GM21528 (cell line): ENCODE data around the gene XYLT1.

Experiments used
- ATAC-seq: cut with Tn5 transposase; IDR thresholded peaks from one replicate; pipeline ENCODE4 v1.9.1; 2021; ENCODE audit warnings: mild to moderate bottlenecking, moderate library complexity; ENCODE audit not compliant: unreplicated experiment, low FRiP score

The XYLT1 gene

DNA sequence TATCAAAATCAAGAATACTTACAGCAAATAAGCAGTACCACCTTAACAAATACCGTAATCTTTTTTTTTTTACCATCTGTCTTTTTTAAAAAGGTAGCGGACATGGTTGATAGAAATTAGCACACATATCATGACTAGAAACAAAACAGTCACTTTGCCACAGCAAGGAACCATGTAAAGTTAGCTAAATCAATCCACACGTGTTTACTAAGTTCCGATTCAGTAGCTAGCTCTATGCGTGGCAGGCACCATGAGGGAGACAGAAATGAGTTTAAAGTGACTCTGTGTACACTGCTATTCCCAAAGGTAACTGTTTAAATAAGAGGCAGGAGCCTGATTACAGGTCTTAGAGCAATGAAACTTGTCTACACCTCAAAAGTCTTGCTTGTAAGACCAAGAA, 108.6 kb downstream of the XYLT1 start:
- no peak for ATAC-seq

GRCh38 chr16:17360693-17361122, 110.1 kb downstream of the XYLT1 start:
- no peak for ATAC-seq

DNA sequence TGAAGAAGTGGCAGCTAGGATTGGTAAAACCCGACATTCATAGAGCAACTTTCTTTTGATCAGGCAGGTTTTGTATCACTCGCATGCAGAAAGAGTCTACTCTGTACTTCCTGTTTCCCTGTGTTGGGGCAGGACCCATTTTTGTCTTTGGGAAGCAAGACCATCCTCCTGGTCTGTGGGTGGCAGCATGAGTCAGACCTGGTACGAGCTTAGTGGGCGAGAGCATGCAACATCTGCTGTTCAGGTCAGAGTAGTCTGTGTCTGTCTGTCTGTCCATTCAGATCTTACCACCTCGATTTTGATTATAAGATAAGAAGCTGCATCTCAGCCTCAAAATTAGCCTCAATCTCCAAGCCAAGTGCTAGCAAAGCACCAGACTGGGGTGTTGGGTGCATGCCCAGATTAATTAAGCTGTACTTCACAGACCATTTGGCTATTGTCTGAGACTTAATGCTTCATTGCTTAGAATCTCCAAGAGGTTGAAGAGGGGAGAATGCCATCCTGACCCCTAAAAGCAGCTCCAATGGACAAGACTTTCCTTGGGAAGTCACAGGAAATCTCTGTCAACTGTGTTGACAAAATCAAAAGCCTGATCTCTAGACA, 110.9 kb downstream of the XYLT1 start:
- no peak for ATAC-seq

GRCh38 chr16:17358846-17359245, 111.9 kb downstream of the XYLT1 start:
- ATAC-seq: no peak

- no peak for ATAC-seq
These were observed 112.4 kb downstream of the XYLT1 start for GRCh38 chr16:17358355-17358754.

GRCh38 chr16:17357307-17358062, 113.3 kb downstream of the XYLT1 start:
- no peak for ATAC-seq

DNA sequence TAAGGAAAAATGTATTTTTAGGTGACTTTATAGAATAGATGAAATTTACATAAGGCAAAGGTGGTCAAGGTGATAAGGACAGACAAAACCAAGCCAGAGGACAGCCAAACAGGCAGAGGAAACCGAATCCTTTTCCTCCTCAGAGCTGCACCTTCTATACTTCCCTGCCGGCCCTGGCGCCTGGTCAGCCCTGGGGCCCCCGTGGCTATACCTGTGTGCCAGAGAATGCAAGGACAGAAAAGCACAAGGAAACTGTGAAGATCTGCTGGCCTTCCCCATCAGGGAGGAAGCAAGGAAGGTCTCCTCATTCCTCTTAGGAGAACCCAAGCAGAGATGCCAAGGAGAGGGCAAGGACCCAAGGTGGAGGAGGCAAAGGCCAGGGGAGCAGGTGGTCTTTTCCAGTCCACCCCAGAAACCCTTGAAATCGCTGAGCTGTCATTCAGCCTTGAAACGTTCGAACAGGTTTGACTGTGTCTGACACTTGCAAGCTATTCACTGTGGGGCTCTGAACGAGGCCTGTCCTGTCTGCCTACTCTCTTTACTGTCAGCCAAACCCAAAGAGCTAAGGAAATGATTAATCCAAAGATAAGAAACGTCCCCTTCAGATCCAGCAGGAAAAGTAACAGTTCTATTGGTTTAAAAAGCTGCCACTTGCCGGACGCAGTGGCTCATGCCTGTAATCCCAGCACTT, 114.4 kb downstream of the XYLT1 start:
- no peak for ATAC-seq

GRCh38 chr16:17354685-17355084, 116.1 kb downstream of the XYLT1 start:
- no peak for ATAC-seq

GRCh38 chr16:17354141-17354601, 116.6 kb downstream of the XYLT1 start:
- no peak for ATAC-seq

- no peak for ATAC-seq
These were observed 117.2 kb downstream of the XYLT1 start for GRCh38 chr16:17353561-17353960.

DNA sequence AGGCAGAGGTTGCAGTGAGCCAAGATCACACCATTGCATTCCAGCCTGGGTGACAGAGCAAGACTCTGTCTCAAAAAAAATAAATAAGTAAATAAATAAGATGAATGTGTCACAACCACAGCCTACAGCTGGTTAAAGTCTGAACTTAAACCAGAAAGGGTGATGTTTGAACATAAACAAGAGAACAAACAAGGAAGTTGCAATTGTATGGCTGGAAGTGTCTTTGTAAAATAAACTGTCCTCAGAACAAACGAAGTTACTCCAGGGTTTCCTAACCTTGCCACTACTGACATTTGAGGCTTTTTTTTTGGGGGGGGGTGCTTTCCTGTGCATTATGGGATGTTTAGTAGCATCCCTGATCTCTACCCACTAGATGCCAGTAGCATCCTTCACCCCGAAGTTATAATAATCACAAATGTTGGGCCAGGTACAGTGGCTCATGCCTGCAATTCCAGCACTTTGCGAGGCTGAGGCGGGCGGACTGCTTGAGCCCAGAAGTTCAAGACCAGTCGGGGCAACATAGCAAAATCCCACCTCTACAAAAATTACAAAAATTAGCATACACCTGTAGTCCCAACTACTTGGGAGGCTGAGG, 119.2 kb downstream of the XYLT1 start:
- ATAC-seq: no peak

DNA sequence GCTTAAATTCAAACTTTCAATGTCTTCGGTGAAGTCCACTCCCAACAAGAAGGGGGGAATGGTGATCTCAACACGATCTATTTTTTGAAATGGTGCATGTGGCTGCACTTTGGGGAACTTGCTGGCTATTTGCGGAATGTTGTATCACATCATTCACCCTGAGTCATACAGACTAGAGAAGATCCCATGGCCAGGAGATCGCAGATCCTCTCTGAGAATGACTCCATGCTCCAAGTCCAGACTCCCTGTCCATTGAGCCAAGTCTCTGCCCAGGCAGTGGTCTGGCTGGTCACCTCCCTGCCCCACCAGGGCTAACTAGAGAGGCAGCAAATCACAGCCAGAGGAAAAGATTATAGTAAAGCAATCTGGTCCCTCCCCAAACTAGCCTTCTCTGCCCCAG, 120.6 kb downstream of the XYLT1 start:
- no peak for ATAC-seq

DNA sequence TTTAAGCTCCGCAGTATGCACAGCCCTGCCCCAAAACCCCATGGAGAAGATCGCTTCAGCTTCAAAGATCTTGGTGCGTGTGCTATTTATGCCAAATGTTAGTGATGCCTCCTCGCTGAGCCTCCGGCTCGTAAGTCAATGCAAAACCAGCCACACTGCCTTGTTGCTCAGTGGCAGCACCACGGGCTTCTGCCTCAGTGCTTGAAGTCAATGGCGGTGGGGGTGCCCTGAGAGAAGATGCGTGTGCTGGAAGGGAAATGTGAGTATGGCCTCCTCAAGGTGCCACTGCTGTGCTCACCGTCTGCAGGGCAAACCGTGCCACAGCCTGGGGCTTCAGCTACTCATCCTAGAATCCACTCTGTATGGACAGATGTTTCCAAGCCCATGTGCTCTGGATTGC, 121.9 kb downstream of the XYLT1 start:
- ATAC-seq: no peak

DNA sequence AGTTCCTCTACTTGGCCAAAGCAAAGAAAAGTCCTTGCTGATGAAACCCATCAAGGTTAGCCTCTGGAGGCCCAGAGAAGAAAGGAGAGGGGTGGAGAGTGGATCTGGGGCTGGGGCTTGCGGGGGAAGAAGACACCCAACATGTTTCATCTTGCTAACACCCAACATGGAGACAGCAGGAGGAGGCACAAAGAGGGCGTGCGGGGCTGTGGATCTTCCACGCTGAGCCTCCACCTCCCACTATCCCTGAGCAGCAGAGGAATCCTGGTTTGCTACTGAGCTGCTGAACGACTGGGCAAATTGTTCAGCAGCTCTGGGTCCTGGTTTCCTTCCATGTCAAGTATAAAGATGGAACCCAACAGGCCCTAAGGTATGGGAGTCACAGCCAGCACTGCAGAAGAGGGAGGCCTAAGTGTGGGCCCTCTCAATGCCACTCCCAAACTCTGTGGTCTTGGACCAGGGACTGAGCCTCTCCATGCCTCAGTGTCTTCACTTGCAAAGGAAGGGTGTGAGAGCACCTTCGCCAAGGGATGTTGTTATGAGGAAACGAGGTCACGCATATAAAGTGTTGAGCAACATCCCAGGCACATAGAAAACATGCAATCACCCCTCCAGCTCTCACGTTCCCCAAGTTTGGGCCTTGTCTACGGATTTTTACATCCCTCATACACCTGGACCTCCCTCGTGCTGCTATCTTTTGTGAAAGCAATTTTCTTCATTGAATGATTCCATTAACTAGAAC, 122.5 kb downstream of the XYLT1 start:
- no peak for ATAC-seq

GRCh38 chr16:17347624-17348023, 123.1 kb downstream of the XYLT1 start:
- ATAC-seq: no peak

DNA sequence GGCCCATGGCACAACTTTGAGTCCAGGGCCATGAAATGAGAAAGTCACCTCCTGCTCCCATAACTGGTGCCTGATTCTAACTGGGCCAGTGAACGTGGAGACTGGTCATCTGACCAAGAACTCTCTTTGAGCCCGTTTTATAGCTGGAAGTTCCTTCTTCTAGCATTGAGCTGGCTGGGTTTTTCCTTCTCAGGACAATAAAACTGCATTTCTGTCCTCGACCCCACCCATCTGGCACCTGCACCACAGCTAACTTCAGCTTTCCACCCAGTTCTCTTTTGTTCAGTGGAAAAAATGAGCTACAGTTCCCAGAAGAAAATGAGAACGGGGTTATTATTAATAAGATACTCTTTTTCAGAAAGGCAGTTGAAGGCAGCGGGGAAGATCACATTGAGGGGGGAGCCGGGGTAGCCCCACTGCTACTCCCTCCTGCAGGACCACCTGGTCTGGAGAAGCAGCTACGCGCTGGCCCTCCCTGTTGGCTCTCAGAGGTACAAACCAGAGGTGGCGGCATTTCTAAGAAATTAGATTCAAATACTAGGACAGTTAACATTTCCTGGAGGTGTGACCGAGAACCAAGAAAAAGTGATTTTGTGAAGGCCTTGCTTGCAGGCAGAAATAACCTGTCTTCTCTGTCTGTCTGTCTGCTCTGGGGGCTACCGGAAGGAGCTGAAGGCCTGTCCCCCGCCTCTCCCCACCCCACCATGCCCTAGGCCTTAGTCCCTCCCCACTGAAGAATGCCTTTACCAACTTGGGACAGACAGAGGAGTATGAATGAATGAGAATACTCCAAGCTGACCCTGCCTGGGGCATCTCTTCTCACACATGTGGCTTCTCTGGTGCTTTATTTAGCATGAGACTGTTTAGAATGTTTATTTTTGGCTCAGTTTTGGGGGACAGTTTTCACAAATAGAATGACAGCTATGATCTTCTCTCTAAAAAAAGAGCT, 123.9 kb downstream of the XYLT1 start:
- ATAC-seq: no peak

GRCh38 chr16:17345043-17345442, 125.7 kb downstream of the XYLT1 start:
- no peak for ATAC-seq

GRCh38 chr16:17343728-17344127, 127.0 kb downstream of the XYLT1 start:
- no peak for ATAC-seq

- ATAC-seq: no peak
These were observed 127.7 kb downstream of the XYLT1 start for GRCh38 chr16:17343028-17343427.
